ENCODE measurements around the gene PODNL1. TPM values are rescaled to one million over a fixed set of nuclear protein-coding genes. Genes with fewer than 3 reads are reported as not detected.

Gene PODNL1
- total and polyA plus RNA-seq, 2 donors (not counting 1 experiment from before 2014, with no cell fraction given): 2.1 to 6.9 TPM

- H3K27ac ChIP-seq (ENCODE audit: insufficient read depth, low read length): no peak overlapping the region
- H3K9me3 ChIP-seq (ENCODE audit: control insufficient read depth, insufficient read depth, low read depth, low read length): no peaks in the 10 kb centered on the region
- TF ChIP-seq EZH2 (IDR thresholded peaks at IDR 0.05; ENCODE audit: low read length, missing control alignments): no peak
- no peak for TF ChIP-seq CTCF (conservative IDR thresholded peaks at IDR 0.05 in 1 of 2, IDR thresholded peaks at IDR 0.05 in 1 of 2; ENCODE audit: low read depth in 1 of 2, low read length in 2 of 2)
- no peaks in the 10 kb centered on the region for H3K36me3 ChIP-seq (ENCODE audit: control insufficient read depth, insufficient read depth, low read length)
- H3K4me1 ChIP-seq (ENCODE audit: control insufficient read depth, extremely low read depth, insufficient read depth, low read length): peaks cover 7% of the 10 kb centered on the region
- no peak for DNase-seq (ENCODE audit: low read depth in 2 of 2)
- no peak overlapping the region for H2AFZ ChIP-seq (ENCODE audit: low read length)
- no peak overlapping the region for H3K4me3 ChIP-seq (replicated peaks in 1 of 4; ENCODE audit: control extremely low read depth in 1 of 4, insufficient read depth in 1 of 4, low read depth in 3 of 4, low read length in 4 of 4)
- no peak overlapping the region for H3K9ac ChIP-seq (ENCODE audit: insufficient read depth, low read length)
- H4K20me1 ChIP-seq (ENCODE audit: control insufficient read depth, extremely low read depth, insufficient read depth, low read length): no peaks in the 10 kb centered on the region
- no peak overlapping the region for H3K4me2 ChIP-seq (ENCODE audit: extremely low read depth, insufficient read depth, low read length)
- peaks cover 2% of the 10 kb centered on the region for H3K27me3 ChIP-seq (ENCODE audit: control insufficient read depth, insufficient read depth, low read length)
- no peaks in the 10 kb centered on the region for H3K79me2 ChIP-seq (ENCODE audit: control insufficient read depth, insufficient read depth, low read length)
Observed at GRCh38 chr19:13885826-13886365, 52.3 kb downstream of the PODNL1 start.

GRCh38 chr19:13884726-13885591 is 53.3 kb downstream of the PODNL1 start:
- Histone ChIP-seq H3K27me3 (ENCODE audit: control insufficient read depth, insufficient read depth, low read length) (peaks cover 2% of the 10 kb centered on the region), H3K27ac (ENCODE audit: insufficient read depth, low read length) (no peak overlapping the region), H3K4me3 (replicated peaks in 1 of 4; ENCODE audit: control extremely low read depth in 1 of 4, insufficient read depth in 1 of 4, low read depth in 3 of 4, low read length in 4 of 4) (no peak overlapping the region), H3K9ac (ENCODE audit: insufficient read depth, low read length) (no peak overlapping the region), H3K36me3 (ENCODE audit: control insufficient read depth, insufficient read depth, low read length) (no peaks in the 10 kb centered on the region), H3K79me2 (ENCODE audit: control insufficient read depth, insufficient read depth, low read length) (no peaks in the 10 kb centered on the region), H2AFZ (ENCODE audit: low read length) (no peak overlapping the region), H3K9me3 (ENCODE audit: control insufficient read depth, insufficient read depth, low read depth, low read length) (no peaks in the 10 kb centered on the region), H4K20me1 (ENCODE audit: control insufficient read depth, extremely low read depth, insufficient read depth, low read length) (no peaks in the 10 kb centered on the region), H3K4me2 (ENCODE audit: extremely low read depth, insufficient read depth, low read length) (no peak overlapping the region), H3K4me1 (ENCODE audit: control insufficient read depth, extremely low read depth, insufficient read depth, low read length) (peaks cover 14% of the 10 kb centered on the region)
- no peak for DNase-seq (ENCODE audit: low read depth in 2 of 2)
- TF ChIP-seq EZH2 (IDR thresholded peaks at IDR 0.05; ENCODE audit: low read length, missing control alignments) (no peak), CTCF (conservative IDR thresholded peaks at IDR 0.05 in 1 of 2, IDR thresholded peaks at IDR 0.05 in 1 of 2; ENCODE audit: low read depth in 1 of 2, low read length in 2 of 2) (no peak)

DNA sequence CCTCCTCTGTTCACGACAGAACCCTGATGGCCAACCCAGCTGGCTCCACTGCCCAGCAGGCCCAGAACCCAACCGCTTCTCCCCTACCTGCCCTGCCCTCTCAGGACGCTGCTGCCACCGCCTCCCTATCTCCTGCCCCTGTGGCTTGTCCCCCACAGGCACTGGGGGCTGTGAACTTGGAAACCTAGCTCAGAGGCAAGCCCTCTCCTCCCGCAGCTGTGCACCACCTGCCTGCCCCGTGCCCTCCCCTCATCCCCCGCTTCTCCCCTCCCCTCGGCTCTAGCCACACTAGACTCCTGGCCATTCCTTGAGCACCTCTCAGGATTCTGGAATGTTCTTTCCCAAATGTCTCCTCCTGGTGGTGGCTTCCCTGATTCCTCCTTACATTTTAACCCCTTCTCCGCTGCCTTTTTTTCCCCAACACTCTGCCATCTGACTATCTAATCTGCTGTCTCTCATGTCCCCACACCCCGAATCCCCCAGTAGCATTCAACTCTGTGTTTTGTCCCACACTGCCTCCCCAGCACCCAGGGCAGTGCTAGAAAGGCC is 54.6 kb downstream of the PODNL1 start:
- no peaks in the 10 kb centered on the region for H4K20me1 ChIP-seq (ENCODE audit: control insufficient read depth, extremely low read depth, insufficient read depth, low read length)
- H2AFZ ChIP-seq (ENCODE audit: low read length): no peak overlapping the region
- H3K4me1 ChIP-seq (ENCODE audit: control insufficient read depth, extremely low read depth, insufficient read depth, low read length): peaks cover 14% of the 10 kb centered on the region
- no peak overlapping the region for H3K27ac ChIP-seq (ENCODE audit: insufficient read depth, low read length)
- no peaks in the 10 kb centered on the region for H3K9me3 ChIP-seq (ENCODE audit: control insufficient read depth, insufficient read depth, low read depth, low read length)
- H3K9ac ChIP-seq (ENCODE audit: insufficient read depth, low read length): no peak overlapping the region
- no peak for DNase-seq (ENCODE audit: low read depth in 2 of 2)
- no peak overlapping the region for H3K4me3 ChIP-seq (replicated peaks in 1 of 4; ENCODE audit: control extremely low read depth in 1 of 4, insufficient read depth in 1 of 4, low read depth in 3 of 4, low read length in 4 of 4)
- no peaks in the 10 kb centered on the region for H3K36me3 ChIP-seq (ENCODE audit: control insufficient read depth, insufficient read depth, low read length)
- TF ChIP-seq EZH2 (IDR thresholded peaks at IDR 0.05; ENCODE audit: low read length, missing control alignments): no peak
- TF ChIP-seq CTCF (conservative IDR thresholded peaks at IDR 0.05 in 1 of 2, IDR thresholded peaks at IDR 0.05 in 1 of 2; ENCODE audit: low read depth in 1 of 2, low read length in 2 of 2): peak in 1 of 2 donors; percentile 21
- H3K79me2 ChIP-seq (ENCODE audit: control insufficient read depth, insufficient read depth, low read length): no peaks in the 10 kb centered on the region
- H3K27me3 ChIP-seq (ENCODE audit: control insufficient read depth, insufficient read depth, low read length): peaks cover 2% of the 10 kb centered on the region
- no peak overlapping the region for H3K4me2 ChIP-seq (ENCODE audit: extremely low read depth, insufficient read depth, low read length)

Data from fibroblast of lung (primary cell).